Anterior cingulate cortex (tissue), 58 donors: Measurements from ENCODE around the gene RASGRP1.

Experiments used
- DNase-seq, 58 donors: peaks; one replicate each; lab custom pipeline; 2025; lab: John Stamatoyannopoulos, UW

Gene RASGRP1

GRCh38 chr15:38470816-38471215 is 93.8 kb downstream of the RASGRP1 start:
- DNase-seq: no peak

- no peak for DNase-seq
Observed at GRCh38 chr15:38464675-38465074, 99.9 kb downstream of the RASGRP1 start.

- no peak for DNase-seq
Observed at GRCh38 chr15:38463893-38464292, 100.7 kb downstream of the RASGRP1 start.

- no peak for DNase-seq
Observed at GRCh38 chr15:38461066-38461833, 103.4 kb downstream of the RASGRP1 start.

- no peak for DNase-seq
Observed at GRCh38 chr15:38460543-38460942, 104.1 kb downstream of the RASGRP1 start.

GRCh38 chr15:38459480-38459879 is 105.1 kb downstream of the RASGRP1 start:
- DNase-seq: no peak

GRCh38 chr15:38458646-38459045 is 106.0 kb downstream of the RASGRP1 start:
- no peak for DNase-seq

- no peak for DNase-seq
Observed at GRCh38 chr15:38455092-38455491, 109.5 kb downstream of the RASGRP1 start.

GRCh38 chr15:38454696-38455090 is 109.9 kb downstream of the RASGRP1 start:
- DNase-seq: no peak

GRCh38 chr15:38453971-38454695 is 110.5 kb downstream of the RASGRP1 start, which contains the start of gene FAM98B:
TSS of gene FAM98B (plus strand) at chr15:38454127. CDS start at chr15:38454162, 35 bp downstream.
- DNase-seq: peak; percentile 65 to 96 (median 84)

GRCh38 chr15:38441130-38441519 is 123.5 kb downstream of the RASGRP1 start:
- no peak for DNase-seq

GRCh38 chr15:38440353-38441129 is 124.1 kb downstream of the RASGRP1 start:
- peak in 18 of 58 donors; percentile 1 to 58 (median 7) for DNase-seq
